GM12891 (cell line): ENCODE results near the gene KRTAP5-11.
"Not testable (repeated sequence)": the region's sequence is repeated elsewhere in the genome, so short reads cannot be mapped to it uniquely, and the experiment has no call there.

ENCODE experiments used
- DNase-seq: peaks from one replicate; pipeline ENCODE4 v3.0.0; 2011; ENCODE audit warnings: low spot score; ENCODE audit not compliant: insufficient read length
- FAIRE-seq: peaks from 2 replicates; lab custom pipeline; 2011; peaks lifted over from hg19 to GRCh38; lab: Jason Lieb, UNC
- PAX5 ChIP-seq: IDR thresholded peaks from 2 replicates; pipeline ENCODE4 v1.6.1; 2011; ENCODE audit warnings: low read length, moderate library complexity, mild to moderate bottlenecking; ENCODE audit not compliant: insufficient read depth, severe bottlenecking
- POLR2A ChIP-seq: IDR thresholded peaks from 2 replicates; pipeline ENCODE4 v1.6.1; 2011; ENCODE audit warnings: low read depth, low read length, control low read depth
- POLR2AphosphoS5 ChIP-seq: IDR thresholded peaks from 2 replicates; pipeline ENCODE4 v1.6.1; 2011; ENCODE audit warnings: low read depth, low read length, control low read depth
- POU2F2 ChIP-seq: IDR thresholded peaks from 2 replicates; pipeline ENCODE4 v1.6.1; 2011; ENCODE audit warnings: low read depth, mild to moderate bottlenecking, control low read depth, low read length, moderate library complexity
- SPI1 ChIP-seq: IDR thresholded peaks from 2 replicates; pipeline ENCODE4 v1.6.1; 2011; ENCODE audit warnings: low read depth, low read length, control low read depth
- TAF1 ChIP-seq: IDR thresholded peaks from 2 replicates; pipeline ENCODE4 v1.6.1; 2011; ENCODE audit warnings: low read depth, low read length, control low read depth

KRTAP5-11 gene

DNA sequence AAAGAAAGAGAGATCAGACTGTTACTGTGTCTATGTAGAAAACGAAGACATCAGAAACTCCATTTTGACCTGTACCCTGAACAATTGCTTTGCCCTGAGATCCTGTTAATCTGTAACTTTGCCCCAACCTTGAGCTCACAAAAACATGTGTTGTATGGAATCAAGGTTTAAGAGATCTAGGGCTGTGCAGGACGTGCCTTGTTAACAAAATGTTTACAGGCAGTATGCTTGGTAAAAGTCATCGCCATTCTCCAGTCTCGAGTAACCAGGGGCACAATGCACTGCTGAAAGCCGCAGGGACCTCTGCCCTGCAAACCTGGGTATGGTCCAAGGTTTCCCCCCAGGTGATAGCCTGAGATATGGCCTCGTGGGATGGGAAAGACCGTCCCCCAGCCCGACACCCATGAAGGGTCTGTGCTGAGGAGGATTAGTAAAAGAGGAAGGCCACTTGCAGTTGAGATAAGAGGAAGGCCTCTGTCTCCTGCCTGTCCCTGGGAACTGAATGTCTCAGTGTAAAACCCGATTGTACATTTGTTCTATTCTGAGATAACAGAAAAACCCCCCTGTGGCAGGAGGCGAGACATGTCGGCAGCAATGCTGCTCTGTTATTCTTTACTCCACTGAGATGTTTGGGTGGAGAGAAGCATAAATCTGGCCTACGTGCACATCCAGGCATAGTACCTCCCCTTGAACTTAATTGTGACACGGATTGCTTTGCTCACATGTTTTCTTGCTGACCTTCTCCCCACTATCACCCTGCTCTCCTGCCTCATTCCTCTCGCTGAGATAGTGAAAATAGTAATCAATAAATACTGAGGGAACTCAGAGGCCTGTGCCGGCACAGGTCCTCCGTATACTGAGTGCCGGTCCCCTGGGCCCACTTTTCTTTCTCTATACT, 47.7 kb downstream of the KRTAP5-11 start:
- not testable (repeated sequence) for FAIRE-seq, DNase-seq
- peak; percentile 40; the same call in 1 of the 2 replicates for TF ChIP-seq SPI1

- FAIRE-seq (no peak), DNase-seq (no peak)
- TF ChIP-seq TAF1 (no peak), POLR2A (no peak), POLR2AphosphoS5 (no peak), SPI1 (no peak), POU2F2 (no peak), PAX5 (no peak)
Observed at GRCh38 chr11:71532036-71532610, 50.6 kb downstream of the KRTAP5-11 start.
